GM19351 (cell line): ENCODE measurements around the gene KRT72.

ENCODE experiments used
- ATAC-seq: cut with Tn5 transposase; IDR thresholded peaks from one replicate; pipeline ENCODE4 v1.9.1; 2021; ENCODE audit warnings: mild to moderate bottlenecking, moderate library complexity; ENCODE audit not compliant: unreplicated experiment

The KRT72 gene

GRCh38 chr12:52600941-52601481 lies at the start of gene KRT72:
KRT72 (minus strand) TSS chr12:52601463; CDS start chr12:52601452, 11 bp downstream.
- ATAC-seq = no peak

- ATAC-seq = no peak
These were observed 49.3 kb upstream of the KRT72 start for GRCh38 chr12:52650520-52651081.

- no peak for ATAC-seq
These were observed 47.8 kb upstream of the KRT72 start for GRCh38 chr12:52649066-52649465.

GRCh38 chr12:52648012-52648550 lies 46.8 kb upstream of the KRT72 start:
- no peak for ATAC-seq

GRCh38 chr12:52647601-52648000 lies 46.3 kb upstream of the KRT72 start:
- no peak for ATAC-seq

GRCh38 chr12:52646613-52647012 lies 45.4 kb upstream of the KRT72 start:
- ATAC-seq = no peak

- ATAC-seq = no peak
These were observed 44.7 kb upstream of the KRT72 start for GRCh38 chr12:52645982-52646381.

GRCh38 chr12:52645120-52645761 lies 44.0 kb upstream of the KRT72 start:
- ATAC-seq = no peak

GRCh38 chr12:52644078-52644415 lies 42.8 kb upstream of the KRT72 start:
- no peak for ATAC-seq

- ATAC-seq = no peak
These were observed 42.2 kb upstream of the KRT72 start for GRCh38 chr12:52643233-52644077.

- no peak for ATAC-seq
These were observed 40.2 kb upstream of the KRT72 start for GRCh38 chr12:52641468-52641867.

- ATAC-seq = no peak
These were observed 36.0 kb upstream of the KRT72 start for GRCh38 chr12:52637299-52637698.

- ATAC-seq = no peak
These were observed 35.5 kb upstream of the KRT72 start for GRCh38 chr12:52636592-52637258.

- ATAC-seq = no peak
These were observed 34.9 kb upstream of the KRT72 start for GRCh38 chr12:52636189-52636588.

GRCh38 chr12:52634266-52635056 lies 33.2 kb upstream of the KRT72 start:
- no peak for ATAC-seq

- no peak for ATAC-seq
These were observed 32.1 kb upstream of the KRT72 start for GRCh38 chr12:52633383-52633782.

- no peak for ATAC-seq
These were observed 31.4 kb upstream of the KRT72 start for GRCh38 chr12:52632656-52633055.

GRCh38 chr12:52631676-52632459 lies 30.6 kb upstream of the KRT72 start:
- no peak for ATAC-seq

- no peak for ATAC-seq
These were observed 30.0 kb upstream of the KRT72 start for GRCh38 chr12:52631264-52631663.
